ENCODE measurements around the gene GPC2.

GPC2 gene

GRCh38 chr7:100176096-100177044, 811 bp downstream of the GPC2 start:
- DNase-seq (no peak), ATAC-seq (ENCODE audit: insufficient read depth, low read depth) (no peak)
- Histone ChIP-seq H3K4me3 (ENCODE audit: low read depth in 1 of 2, low read length in 2 of 2) (peak overlapping the region; percentile 73 to 90; a peak in 3 of 4 replicates), H2AFZ (ENCODE audit: low read depth, low read length) (peak overlapping the region; percentile 89), H3K4me2 (ENCODE audit: insufficient read depth, low read length) (peak overlapping the region; percentile 95), H3K27ac (ENCODE audit: low read length) (peak overlapping the region; percentile 65; the same call in 1 of the 2 replicates), H3K4me1 (ENCODE audit: insufficient read depth, low read length) (peaks cover 48% of the 10 kb centered on the region), H3K9me3 (ENCODE audit: insufficient read depth, low read length, severe bottlenecking) (no peaks in the 10 kb centered on the region), H3K36me3 (ENCODE audit: insufficient read depth, low read length) (peaks cover 18% of the 10 kb centered on the region), H3K27me3 (ENCODE audit: insufficient read depth, low read length, poor library complexity) (no peaks in the 10 kb centered on the region), H3K9ac (ENCODE audit: low read depth, low read length) (peak overlapping the region; percentile 71), H3K79me2 (ENCODE audit: insufficient read depth, low read length) (peaks cover 6% of the 10 kb centered on the region), H4K20me1 (ENCODE audit: insufficient read depth, low read length) (peaks cover 2% of the 10 kb centered on the region; the same call in 1 of the 2 replicates)
- TF ChIP-seq CTCF (IDR thresholded peaks at IDR 0.05; ENCODE audit: borderline replicate concordance, extremely low read depth, low read length, poor library complexity, severe bottlenecking) (no peak), EZH2 (IDR thresholded peaks at IDR 0.05; ENCODE audit: borderline replicate concordance, low read depth, low read length, severe bottlenecking) (no peak)

GRCh38 chr7:100175296-100175935, 1.8 kb downstream of the GPC2 start:
- Histone ChIP-seq H3K4me2 (ENCODE audit: insufficient read depth, low read length) (peak overlapping the region; percentile 15), H3K9me3 (ENCODE audit: insufficient read depth, low read length, severe bottlenecking) (no peaks in the 10 kb centered on the region), H3K27me3 (ENCODE audit: insufficient read depth, low read length, poor library complexity) (no peaks in the 10 kb centered on the region), H3K27ac (ENCODE audit: low read length) (peak overlapping the region; percentile 16; the same call in 1 of the 2 replicates), H4K20me1 (ENCODE audit: insufficient read depth, low read length) (peaks cover 2% of the 10 kb centered on the region; the same call in 1 of the 2 replicates), H3K4me1 (ENCODE audit: insufficient read depth, low read length) (peaks cover 38% of the 10 kb centered on the region), H3K36me3 (ENCODE audit: insufficient read depth, low read length) (peaks cover 18% of the 10 kb centered on the region), H2AFZ (ENCODE audit: low read depth, low read length) (no peak overlapping the region), H3K79me2 (ENCODE audit: insufficient read depth, low read length) (peaks cover 6% of the 10 kb centered on the region), H3K9ac (ENCODE audit: low read depth, low read length) (no peak overlapping the region), H3K4me3 (ENCODE audit: low read depth in 1 of 2, low read length in 2 of 2) (no peak overlapping the region)
- ATAC-seq (ENCODE audit: insufficient read depth, low read depth) (no peak), DNase-seq (no peak)
- TF ChIP-seq CTCF (IDR thresholded peaks at IDR 0.05; ENCODE audit: borderline replicate concordance, extremely low read depth, low read length, poor library complexity, severe bottlenecking), result no peak
- TF ChIP-seq EZH2 (IDR thresholded peaks at IDR 0.05; ENCODE audit: borderline replicate concordance, low read depth, low read length, severe bottlenecking), result no peak

GRCh38 chr7:100174582-100174981, 2.6 kb downstream of the GPC2 start:
- DNase-seq (no peak), ATAC-seq (ENCODE audit: insufficient read depth, low read depth) (no peak)
- Histone ChIP-seq H4K20me1 (ENCODE audit: insufficient read depth, low read length) (peaks cover 2% of the 10 kb centered on the region; the same call in 1 of the 2 replicates), H3K9me3 (ENCODE audit: insufficient read depth, low read length, severe bottlenecking) (no peaks in the 10 kb centered on the region), H3K4me1 (ENCODE audit: insufficient read depth, low read length) (peaks cover 30% of the 10 kb centered on the region), H2AFZ (ENCODE audit: low read depth, low read length) (no peak overlapping the region), H3K27me3 (ENCODE audit: insufficient read depth, low read length, poor library complexity) (no peaks in the 10 kb centered on the region), H3K27ac (ENCODE audit: low read length) (no peak overlapping the region), H3K4me3 (ENCODE audit: low read depth in 1 of 2, low read length in 2 of 2) (no peak overlapping the region), H3K9ac (ENCODE audit: low read depth, low read length) (no peak overlapping the region), H3K4me2 (ENCODE audit: insufficient read depth, low read length) (no peak overlapping the region), H3K36me3 (ENCODE audit: insufficient read depth, low read length) (peaks cover 18% of the 10 kb centered on the region), H3K79me2 (ENCODE audit: insufficient read depth, low read length) (peaks cover 6% of the 10 kb centered on the region)
- no peak for TF ChIP-seq CTCF (IDR thresholded peaks at IDR 0.05; ENCODE audit: borderline replicate concordance, extremely low read depth, low read length, poor library complexity, severe bottlenecking)
- no peak for TF ChIP-seq EZH2 (IDR thresholded peaks at IDR 0.05; ENCODE audit: borderline replicate concordance, low read depth, low read length, severe bottlenecking)

Measured in DND-41 (cell line).